Esophagus muscularis mucosa (tissue), 3 donors: Measurements from ENCODE around the gene SOX1.

Experiments
- POLR2A ChIP-seq: fragments of 450-650 bp; IDR thresholded peaks from one replicate; pipeline ENCODE4 v1.6.1; 2017; ENCODE audit warnings: antibody characterized with exemption, moderate library complexity, mild to moderate bottlenecking, low read depth
- POLR2AphosphoS5 ChIP-seq, 2 donors: sonication (generic); formaldehyde crosslinking; IDR thresholded peaks; one replicate each; pipeline ENCODE4 v1.6.1; 2017; ENCODE audit warnings: antibody characterized with exemption in 2 of 2
- TF ChIP-seq, protein P1 (sequence below), 3 experiments: fragments of 200-600 bp in 2 of 3; fragments of 450-650 bp in 1 of 3; sonication (generic) in 2 of 3; IDR thresholded peaks; one replicate each; pipeline ENCODE4 v1.5.1; 2017 to 2019; ENCODE audit warnings: antibody characterized with exemption in 3 of 3, mild to moderate bottlenecking in 2 of 3, moderate library complexity in 1 of 3

DNA sequence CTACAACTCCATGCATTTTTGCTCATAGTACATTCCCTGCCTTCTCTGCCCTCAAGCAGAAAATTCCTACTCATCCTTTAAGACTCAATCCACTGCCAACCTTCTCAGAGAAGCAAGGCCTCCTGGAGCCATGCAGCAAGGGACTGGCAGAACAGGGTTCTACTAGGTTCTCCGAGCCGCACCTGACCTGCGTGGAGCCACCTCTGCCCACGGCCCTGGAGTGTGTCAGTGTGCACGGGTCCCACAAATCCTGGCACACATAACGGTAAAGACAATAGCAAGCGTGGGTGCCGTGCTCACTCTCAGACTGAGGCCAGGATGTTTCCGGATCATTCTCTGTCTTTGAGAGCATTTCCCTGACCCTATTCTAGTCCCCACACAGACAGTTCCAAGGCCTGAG is 30.0 kb downstream of the SOX1 start:
- TF ChIP-seq, protein P1, sequence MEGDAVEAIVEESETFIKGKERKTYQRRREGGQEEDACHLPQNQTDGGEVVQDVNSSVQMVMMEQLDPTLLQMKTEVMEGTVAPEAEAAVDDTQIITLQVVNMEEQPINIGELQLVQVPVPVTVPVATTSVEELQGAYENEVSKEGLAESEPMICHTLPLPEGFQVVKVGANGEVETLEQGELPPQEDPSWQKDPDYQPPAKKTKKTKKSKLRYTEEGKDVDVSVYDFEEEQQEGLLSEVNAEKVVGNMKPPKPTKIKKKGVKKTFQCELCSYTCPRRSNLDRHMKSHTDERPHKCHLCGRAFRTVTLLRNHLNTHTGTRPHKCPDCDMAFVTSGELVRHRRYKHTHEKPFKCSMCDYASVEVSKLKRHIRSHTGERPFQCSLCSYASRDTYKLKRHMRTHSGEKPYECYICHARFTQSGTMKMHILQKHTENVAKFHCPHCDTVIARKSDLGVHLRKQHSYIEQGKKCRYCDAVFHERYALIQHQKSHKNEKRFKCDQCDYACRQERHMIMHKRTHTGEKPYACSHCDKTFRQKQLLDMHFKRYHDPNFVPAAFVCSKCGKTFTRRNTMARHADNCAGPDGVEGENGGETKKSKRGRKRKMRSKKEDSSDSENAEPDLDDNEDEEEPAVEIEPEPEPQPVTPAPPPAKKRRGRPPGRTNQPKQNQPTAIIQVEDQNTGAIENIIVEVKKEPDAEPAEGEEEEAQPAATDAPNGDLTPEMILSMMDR (IDR thresholded peaks at IDR 0.05), result no peak
- TF ChIP-seq POLR2A (no peak), POLR2AphosphoS5 (IDR thresholded peaks at IDR 0.05) (no peak)
